Stimulated activated CD4-positive, alpha-beta T cell treated with anti-CD3 and anti-CD28 coated beads, TNF-alpha, amount 100 ng/mL, for 4 hours (primary cell): Measurements from ENCODE around the gene AGPS.
"Not testable (repeated sequence)": the region's sequence is repeated elsewhere in the genome, so short reads cannot be mapped to it uniquely, and the experiment has no call there.

Experiments used
- DNase-seq, 3 experiments: peaks; one replicate each; pipeline ENCODE4 v3.0.0-alpha.2; 2020; ENCODE audit warnings: low read depth in 3 of 3

The AGPS gene

DNA sequence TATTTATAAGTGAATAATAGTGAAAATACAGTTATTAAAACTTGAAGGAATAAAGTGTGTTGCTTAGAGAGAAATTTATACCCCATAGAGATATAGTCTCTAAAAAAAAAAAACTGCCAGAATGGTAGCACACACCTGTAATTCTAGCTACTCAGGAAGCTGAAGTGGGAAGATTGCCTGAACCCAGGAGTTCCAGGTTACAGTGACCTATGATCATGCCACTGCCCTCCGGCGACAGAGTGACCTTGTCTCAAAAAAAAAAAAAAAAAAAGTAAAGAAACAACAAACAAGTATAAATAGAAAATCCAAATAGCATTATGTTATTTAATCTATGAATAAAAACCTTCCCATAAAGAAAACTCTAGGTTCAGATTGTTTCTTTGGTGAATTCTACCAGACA lies 7.4 kb upstream of the AGPS start:
- DNase-seq, result no peak

DNA sequence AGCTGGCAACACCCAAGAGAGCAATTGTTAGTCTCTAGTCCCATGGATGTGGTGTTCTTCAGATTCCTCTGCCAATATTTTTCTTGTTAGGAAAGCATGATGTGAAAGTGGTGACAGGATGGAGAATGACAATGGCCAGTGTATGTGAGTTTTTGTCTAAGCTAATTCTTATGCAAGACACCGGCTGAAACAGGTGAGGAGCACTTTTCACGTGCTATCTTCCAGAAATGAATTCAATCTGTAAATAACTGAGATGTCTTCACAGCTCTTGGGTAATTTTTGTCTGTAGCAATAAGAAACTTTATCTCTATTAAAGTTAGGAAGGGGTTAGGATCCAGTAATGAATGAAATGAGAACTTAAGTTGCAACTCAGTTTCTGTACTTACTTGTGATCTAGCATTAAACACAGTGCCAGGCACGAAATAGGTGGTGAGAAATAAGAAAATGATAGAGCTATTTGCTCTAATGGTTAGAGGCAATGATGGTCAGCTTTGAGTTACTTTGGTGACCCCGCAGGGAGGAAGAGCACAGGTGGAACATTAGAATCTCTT lies 676 bp upstream of the AGPS start:
- no peak for DNase-seq

DNA sequence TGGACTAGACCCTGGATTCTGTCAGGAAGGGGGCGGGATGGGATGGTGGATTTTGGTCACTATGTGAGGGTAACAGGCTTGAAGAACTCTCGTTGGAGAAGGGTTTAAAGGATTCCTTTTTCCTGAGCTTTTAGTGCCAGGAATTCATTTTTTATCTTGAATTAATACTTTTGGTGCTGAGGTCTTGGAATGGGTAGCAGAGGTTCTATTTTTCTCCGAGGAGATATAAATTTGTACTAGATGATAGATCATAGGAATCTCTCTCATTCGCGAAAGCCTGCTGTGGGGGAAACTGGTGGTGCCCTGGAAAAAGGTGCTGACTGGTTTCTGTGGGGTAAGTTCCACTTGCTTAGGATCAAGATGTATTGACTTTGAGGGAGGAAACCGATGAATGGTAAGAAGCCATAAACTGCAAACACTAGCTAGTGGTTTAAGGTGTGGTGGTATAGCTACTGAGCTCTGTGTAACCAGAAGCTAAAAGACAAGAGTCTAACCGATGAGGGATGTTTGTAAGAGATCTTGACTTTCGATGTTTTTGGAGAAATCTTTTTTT lies 706 bp downstream of the AGPS start:
- no peak for DNase-seq

DNA sequence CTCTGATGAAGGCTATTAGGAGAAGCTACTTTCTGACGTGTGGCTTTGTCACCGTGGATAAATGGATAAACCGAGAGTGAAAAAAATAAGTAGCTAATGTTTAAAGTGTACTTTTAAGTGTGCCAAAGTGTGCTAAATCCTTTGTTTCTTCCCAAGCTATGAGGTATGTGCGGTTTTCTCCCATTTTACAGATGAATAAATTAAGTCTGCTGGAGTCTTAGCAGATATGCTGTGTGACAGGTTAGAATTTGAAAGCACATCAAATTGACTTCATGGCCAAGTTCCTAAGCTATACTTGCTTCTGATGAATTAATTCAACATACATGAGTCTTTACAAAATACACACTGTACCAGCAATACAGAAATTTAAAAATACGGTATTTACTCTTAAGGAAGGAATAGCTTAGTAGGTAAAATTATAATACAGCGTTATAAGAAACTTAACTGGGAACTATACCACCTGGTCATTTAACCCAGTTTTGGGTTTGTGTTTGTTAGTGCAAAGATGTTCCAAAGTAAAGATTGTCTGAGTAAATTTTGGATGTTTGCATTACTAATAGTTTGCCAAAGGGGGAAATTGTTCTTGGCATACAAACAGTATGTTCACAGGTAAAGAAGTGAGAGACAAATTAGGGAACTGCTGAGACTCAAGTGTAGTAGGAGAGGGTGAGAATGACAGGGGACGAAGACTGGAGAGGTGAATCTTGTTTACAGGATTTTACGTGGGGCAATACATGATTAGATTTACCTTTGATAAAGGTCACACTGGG lies 1.4 kb downstream of the AGPS start:
- no peak for DNase-seq

DNA sequence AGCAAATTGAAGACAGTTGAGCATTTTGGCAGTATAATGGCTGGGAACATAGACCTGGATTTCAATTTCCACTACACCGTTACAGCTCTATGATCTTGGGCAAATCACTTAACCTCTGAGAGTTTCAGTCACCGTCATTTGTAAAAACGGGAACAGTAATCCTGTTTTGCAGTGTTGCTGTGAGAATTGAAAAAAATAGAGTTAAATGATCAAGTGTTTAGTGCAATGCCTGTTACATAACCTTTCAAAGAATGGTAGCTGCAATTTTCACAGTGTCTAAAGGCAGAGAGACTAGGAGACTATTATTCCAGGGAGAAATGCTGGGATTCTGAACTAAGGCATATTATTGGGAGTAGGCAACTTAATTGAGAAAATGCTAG lies 2.0 kb downstream of the AGPS start:
- no peak for DNase-seq

DNA sequence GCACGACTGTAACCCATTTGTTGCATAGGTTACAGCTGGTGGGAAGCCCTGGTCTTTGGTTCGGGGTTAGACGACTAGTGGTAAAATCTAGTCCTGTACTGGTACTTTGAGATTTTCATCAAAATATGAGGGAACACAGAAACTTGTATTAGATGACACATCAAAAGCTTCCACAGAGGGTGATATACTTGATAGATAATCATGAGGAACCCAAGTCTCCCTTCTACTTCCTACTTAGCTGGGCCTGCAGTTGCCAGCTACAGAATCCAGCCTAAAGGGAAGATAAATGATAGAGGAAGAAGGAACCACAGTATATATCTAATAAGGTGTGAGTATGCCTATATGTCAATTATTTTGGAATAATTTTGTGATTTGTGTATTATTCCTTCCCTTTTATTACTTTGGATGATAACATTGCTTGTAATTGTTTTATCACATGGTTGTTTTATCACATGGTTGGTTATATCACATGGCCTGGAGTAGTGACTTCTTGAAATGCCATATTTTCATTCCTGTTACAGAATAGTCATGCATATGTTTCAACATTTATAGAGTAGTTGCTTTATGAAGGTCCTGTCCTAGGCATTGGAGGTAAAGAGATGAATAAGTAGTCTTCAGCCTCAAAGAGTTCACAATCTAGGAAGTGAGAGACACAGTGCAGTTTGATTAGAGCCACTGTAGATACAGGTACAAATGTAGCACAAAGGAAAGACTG lies 2.9 kb downstream of the AGPS start:
- DNase-seq, result no peak

DNA sequence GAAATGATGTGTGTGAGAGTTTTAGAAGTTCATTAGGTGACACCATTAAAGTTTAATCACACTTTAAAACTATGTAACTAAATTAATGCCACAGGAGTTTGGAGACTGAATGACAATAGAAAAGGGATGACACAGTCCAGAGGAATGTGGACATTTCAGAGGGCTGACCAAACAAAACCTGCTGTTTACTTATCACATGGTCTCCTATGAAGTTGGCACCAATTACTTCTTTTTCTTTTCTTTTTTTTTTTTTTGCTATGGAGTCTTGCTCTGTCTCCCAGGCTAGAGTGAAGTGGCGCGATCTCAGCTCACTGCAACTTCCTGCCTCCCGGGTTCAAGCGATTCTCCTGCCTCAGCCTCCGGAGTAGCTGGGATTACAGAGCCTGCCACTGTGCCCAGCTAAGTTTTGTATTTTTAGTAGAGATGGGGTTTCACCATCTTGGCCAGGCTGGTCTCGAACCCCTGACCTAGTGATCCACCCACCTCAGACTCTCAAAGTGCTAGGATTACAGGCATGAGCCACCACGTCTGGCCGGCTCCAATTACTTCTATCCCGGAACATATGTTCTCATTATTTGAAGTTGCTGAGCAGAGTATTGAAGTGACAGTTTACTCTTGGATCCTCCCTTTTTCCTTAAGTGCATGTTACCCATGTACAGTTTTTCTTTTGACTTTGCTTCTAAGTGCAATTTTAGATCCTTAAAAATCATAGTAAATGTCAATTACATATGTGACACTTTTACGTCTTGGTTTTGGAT lies 4.3 kb downstream of the AGPS start:
- DNase-seq, result no peak

DNA sequence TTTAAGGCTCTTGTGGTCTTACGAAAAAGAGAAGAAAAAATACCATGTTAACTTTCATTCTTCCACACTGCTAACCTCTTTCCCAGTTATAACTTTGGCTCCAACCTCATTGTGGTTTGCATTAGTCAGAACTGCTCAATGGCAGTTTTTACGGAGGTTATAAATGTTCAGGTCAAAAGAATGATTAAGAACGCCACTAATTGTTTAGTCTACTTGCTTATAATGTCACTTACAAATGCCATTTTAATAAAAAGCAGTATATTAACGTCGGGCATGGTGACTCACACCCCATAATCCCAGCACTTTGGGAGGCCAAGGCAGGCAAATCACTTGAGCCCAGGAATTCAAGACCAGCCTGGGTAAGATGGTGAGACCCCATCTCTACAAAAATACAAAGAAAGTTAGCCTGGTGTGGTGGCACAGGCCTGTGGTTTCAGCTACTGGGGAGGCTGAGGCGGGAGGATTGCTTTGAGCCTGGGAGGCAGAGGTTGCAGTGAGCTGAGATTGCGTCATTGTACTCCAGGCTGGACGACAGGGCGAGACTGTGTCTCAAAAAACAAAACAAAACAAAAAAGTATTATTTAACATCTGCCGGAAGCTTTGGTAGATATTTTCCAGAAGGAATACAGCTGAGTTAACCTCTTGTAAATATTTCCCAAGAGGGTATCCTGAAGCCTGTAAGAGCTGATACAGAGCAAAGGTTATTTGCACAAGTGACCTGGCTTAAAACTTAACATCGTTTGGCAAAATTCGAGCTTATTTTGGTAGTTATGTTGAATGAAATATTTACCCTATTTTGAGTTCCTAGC lies 5.1 kb downstream of the AGPS start:
- no peak for DNase-seq

DNA sequence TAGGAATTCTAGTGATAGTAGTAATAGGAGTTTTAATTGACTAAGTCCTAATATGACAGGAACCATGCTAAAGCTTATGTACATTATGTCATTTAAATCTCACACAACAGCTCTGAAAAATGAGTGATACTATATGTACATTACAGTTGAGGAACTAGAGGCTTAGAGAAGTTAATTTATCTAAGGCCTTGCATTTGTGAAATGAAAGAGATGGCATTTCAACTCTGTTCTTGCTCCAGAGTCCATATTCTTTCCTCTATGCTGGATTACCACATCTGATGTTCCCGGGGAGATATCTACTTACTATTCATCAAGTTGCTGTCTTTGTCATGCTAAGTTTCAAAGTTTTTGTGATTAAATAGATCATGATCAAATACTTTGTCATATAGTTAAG lies 5.7 kb downstream of the AGPS start:
- no peak for DNase-seq

DNA sequence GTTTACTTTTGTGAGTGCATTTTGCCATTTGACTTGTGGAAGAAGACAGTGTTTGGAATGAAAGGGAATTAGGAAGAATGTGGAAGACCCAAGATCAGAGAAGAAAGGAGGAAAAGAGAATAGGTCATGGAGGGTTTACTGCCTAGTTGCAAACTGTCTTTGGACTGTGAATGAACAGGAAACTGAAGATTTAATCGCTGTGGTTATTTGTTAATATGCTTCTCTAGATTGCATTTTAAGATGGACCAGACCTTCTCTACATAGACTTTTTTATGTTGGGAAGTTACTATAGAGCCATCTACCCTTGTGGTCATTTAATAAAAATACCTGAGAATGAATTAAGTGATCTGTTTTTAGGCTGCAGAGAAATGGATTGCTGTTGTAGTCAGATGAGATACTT lies 6.2 kb downstream of the AGPS start:
- DNase-seq, result no peak

DNA sequence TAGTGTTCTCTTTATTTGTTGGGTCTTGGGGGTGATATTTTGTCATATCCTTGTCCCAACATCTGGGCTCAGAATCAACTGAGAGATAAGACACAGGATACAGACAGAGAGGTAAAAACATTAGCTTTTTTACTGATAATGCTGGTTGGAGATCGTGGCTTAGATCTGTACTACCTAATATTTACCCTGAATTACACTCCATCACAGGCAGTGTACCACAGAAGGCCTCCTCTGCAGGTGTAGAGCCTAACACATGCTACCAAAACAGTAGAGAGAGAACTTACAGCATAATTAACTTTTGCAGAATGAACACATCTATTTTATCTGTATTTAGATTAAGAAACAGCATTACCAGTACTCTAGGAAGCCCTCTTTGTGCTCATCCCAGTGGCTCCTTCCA lies 6.8 kb downstream of the AGPS start:
- no peak for DNase-seq

DNA sequence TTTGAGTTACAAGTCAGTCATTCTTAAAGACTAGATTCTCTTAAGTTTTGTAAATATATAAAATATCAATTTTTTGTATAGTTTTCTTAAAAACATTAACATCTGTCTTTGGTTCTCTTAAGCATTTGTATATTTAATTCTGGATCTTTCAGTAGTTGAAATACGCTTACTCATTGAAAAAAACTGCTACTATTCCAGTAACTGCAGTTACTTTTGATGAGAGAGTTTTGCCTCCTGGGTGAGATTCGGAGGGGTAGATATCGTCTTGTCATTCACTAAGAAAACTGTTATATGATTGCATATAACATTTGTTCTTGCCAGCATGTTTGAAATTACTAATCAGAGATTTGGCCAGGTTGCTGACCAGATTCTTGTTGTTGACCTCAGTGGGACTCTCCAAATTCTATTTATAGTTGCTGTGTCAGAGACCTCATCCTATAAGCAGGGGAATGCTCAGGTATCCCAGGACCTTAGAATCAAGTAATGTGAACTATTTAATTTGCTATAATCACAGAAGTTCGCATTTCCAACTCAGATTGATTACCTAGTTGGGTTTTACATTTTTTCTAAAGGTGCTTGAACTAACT lies 7.9 kb downstream of the AGPS start:
- no peak for DNase-seq

DNA sequence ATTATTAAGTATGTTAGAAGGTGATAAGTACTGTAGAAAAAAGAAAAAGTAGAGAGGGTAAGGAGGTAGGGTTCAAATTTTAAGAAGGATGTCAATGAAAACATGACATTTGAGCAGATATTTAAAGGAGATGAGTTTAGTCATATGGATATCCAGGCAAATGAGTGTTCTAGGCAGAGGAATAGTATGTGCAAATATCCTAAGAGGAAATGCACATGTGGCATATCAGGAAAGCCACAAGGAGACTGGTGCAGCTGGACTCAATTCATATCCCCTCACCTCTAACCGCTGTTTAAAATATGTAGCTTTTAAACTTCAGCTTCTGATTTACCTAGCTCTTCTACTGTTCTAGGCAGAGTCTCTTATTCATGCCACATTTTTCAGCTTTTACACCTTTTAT lies 9.5 kb downstream of the AGPS start:
- DNase-seq, result no peak

DNA sequence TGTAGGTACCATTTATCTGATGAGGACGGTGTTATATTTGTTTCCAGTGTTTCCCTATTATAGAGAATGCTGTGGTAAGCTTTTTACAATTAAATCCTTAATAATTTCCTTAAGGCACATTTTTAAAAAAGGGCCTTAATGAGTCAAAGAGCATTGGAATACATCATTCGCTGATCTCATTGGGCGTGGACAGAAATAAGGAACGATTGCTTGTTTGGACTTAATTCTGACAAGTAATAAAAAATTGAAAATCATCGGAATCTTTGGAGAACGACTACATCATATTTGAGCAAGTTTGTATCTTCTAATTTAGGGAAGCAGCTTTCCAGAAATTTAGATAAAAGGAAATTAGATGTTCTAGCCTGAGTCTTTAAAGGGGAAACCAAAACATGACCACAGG lies 11.3 kb downstream of the AGPS start:
- no peak for DNase-seq

DNA sequence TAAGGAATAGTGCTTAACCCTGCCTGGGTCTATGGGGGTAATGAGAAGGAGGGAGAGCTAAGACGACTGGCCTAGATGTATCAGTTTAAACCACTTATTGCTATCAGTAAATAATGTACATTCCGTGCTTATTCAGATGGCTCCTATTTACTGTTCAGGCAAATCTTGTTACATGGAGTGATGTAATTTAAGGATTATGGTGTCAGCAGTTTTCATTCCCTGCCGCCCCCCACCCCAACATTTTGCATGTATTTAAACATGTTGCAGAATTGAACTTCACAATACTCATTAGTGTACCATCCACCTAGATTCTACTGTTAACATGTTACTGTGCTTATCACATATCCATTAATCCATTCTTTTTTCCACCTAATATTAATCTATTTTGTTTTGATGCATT lies 11.7 kb downstream of the AGPS start:
- no peak for DNase-seq

DNA sequence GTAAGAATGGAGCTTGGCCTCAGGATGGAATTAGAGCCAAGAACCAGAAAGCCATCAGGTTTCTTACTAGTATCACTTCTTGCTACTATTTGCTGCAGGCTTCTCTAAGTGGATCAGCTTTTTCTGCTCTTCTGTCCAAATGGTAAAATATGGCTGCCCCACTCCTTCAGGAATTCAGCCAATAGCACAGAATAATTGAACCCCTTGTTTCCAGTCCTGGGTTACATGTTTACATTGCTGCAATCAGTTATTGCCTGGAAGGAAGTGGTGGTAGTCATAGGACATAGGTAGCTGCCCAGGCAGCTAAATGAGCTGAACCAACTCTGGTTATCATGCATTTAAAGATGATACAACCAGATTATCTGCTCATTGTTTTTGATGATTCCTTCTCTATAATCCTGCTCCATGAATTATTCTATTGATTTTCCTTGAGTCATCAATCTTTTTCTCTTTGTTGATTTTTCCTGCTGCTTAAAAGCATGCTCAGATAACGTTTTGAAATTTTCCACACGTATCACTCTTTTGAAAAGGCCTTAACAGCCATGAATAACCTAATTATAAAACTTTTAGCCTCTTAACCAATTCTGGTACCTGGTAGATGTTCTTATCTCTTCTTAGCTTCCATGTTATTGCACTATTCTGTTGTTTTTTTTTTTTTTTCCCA lies 12.6 kb downstream of the AGPS start:
- no peak for DNase-seq

DNA sequence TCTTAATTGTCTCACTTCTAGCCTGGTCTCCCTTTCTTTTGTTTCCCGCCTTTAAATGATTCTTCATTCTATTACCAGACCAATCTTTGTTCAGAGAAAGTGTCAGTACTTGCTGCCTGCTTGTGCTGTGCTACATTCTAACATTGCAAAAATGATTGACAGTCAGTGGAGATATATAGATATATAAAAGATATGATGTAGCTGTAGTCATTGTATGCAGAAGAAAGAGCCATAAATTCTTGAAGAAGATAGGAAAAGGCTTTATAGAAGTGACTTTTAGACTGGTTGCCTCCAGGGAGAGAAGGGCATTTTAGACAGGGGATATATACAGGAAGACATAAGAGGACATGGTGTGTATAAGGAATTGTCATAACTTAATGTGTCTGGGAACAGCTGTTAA lies 13.6 kb downstream of the AGPS start:
- DNase-seq, result no peak

DNA sequence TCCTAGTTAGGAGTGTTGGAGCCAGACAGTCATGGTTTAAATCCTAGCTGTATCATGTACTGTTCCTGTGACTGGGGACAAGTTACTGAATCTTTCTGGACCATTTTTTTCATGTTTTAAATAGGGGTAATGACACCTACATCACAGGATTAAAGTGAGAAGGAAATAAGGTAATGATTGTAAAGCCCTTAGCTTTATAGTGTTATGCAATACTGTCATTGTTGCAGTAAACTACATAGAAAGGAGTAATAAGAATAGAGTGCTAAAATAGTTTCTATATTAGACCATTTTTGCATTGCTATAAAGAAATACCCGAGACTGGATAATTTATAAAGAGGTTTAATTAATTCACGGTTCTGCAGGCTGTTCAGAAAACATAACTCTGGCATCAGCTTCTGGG lies 14.5 kb downstream of the AGPS start:
- DNase-seq, result no peak

DNA sequence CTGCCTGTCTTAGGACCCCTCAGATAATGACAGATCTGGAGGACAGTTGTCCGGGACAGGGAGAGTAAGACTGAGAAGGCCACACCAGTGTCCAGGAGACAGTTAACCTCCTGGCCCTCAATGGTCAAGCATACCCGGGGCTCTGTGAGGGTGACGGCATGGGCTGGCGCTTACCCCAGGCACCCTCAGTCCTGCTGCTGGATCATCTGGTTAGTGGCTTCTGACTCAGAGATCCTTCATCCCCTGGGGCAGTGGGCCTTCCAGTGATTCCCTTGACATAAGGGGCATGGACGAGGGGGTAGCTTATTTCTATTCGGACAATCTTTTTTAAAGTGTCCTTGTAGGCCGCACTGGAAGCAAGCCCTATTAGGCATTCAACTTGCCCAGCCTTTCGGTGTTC lies 18.1 kb downstream of the AGPS start:
- not testable (repeated sequence) for DNase-seq

DNA sequence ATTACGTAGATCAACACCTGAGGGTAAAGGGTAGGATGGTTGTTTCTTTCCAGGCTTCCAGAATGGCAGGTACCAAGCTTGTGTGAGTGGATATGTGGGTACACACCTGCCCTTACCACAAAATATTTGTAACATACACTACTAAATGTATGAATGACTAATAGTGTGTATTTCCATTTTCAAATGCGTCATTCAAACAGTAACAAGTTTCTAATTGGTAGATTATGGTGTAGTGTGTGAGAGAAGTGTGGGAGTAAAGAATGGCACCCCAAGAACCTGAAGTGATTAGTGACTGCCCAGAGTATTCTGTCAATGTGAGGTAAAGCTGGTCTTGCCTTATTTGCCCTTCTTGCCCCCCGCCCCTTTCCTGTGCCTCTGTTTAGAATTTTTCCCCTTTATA lies 21.1 kb downstream of the AGPS start:
- no peak for DNase-seq

DNA sequence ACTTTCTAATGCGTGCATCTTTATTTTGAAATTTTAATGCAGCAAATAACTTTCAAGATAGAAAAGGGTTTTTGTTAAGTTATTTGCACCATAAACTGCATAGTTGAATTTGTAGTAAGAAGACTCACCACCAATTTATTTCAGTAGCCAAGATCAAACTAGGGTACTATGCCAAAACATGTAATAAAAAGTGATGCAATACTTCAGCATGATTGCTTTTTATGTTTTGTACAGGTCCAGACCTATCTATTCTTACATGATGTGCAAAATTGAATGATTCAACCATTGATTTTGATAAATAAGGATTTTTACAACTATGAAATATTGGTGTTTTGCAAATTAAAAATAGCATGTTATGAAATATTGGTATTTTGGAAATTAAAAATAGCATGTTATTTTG lies 26.7 kb downstream of the AGPS start:
- no peak for DNase-seq
